ENCODE data around the gene CPEB4. TPM values are rescaled to one million over a fixed set of nuclear protein-coding genes. Genes with fewer than 3 reads are reported as not detected.
A peak's percentile ranks its signal among the peaks of the same experiment; 100 is the strongest.

CPEB4 gene
- total RNA-seq (10 to 100 TPM; 13.8 to 25.9 (median 14.9) TPM), total RNA-seq (24.9 to 48.3 (median 37.3) reads per million in 29 experiments)
- 26.6 TPM for total RNA-seq (2013)

- peak within 1 kb of the TSS; percentile 93 for H3K27ac ChIP-seq (ENCODE audit: low read length)
- CTCF ChIA-PET, result interaction anchor here in 1 of 2 donors (0.5 to 2.2 kb wide), 7 partner anchors 9 to 272 kb away, joined by 3 to 38 read pairs (median 4); partner anchors contain the start of gene BOD1
- H3K4me1 Mint-ChIP-seq, result peaks cover 76 to 85% (median 76%) of the 10 kb centered on the region in 3 donors
- peaks cover 7% of the 10 kb centered on the region for H3K36me3 Mint-ChIP-seq
- H3K9me3 Mint-ChIP-seq, result no peaks in the 10 kb centered on the region
- WGBS (ENCODE audit: insufficient coverage), result 4% methylated on average over 29 of the region's 55 CpGs
- H3K27me3 ChIP-seq (replicated peaks in 1 of 2; ENCODE audit: control insufficient read depth in 2 of 2, extremely low read depth in 1 of 2, insufficient read depth in 2 of 2, low read length in 1 of 2), result no peaks in the 10 kb centered on the region
- peaks cover 29 to 47% of the 10 kb centered on the region in 2 experiments for H3K4me1 ChIP-seq (ENCODE audit: control insufficient read depth in 1 of 2, extremely low read depth in 1 of 2, insufficient read depth in 2 of 2, low read length in 2 of 2)
- peak within 1 kb of the TSS; percentile 99 to 100 for H3K27ac Mint-ChIP-seq
- POLR2A ChIA-PET, result interaction anchor here in 1 of 2 donors (0.9 to 1.6 kb wide), 4 partner anchors 18 to 272 kb away, joined by 4 to 15 read pairs (median 10); partner anchors contain the start of gene BOD1
- peak within 1 kb of the TSS; percentile 81 to 90 for H3K4me3 ChIP-seq (ENCODE audit: control insufficient read depth in 1 of 2, extremely low read depth in 1 of 2, low read length in 1 of 2)
- ATAC-seq (replicated peaks in 1 of 4) (peak; percentile 93 to 98 (median 97)), DNase-seq (peak; percentile 88 to 99 (median 96))
- H3K27me3 Mint-ChIP-seq, result no peaks in the 10 kb centered on the region
- no peaks in the 10 kb centered on the region for H3K36me3 ChIP-seq (ENCODE audit: control insufficient read depth in 2 of 2, extremely low read depth in 1 of 2, insufficient read depth in 1 of 2, low read length in 1 of 2)
- H3K9me3 ChIP-seq, result no peaks in the 10 kb centered on the region
- H3K4me3 Mint-ChIP-seq, result peak within 1 kb of the TSS; percentile 87 to 99 (median 98)
Observed at GRCh38 chr5:173887610-173888472, at the start of gene CPEB4. TSS of gene CPEB4 (plus strand) at chr5:173888349. CDS start at chr5:173889734, 1,385 bp downstream.

GRCh38 chr5:173839117-173839713, 48.9 kb upstream of the CPEB4 start:
- H3K4me3 ChIP-seq (ENCODE audit: control insufficient read depth in 1 of 2, extremely low read depth in 1 of 2, low read length in 1 of 2), result no peak overlapping the region
- WGBS (ENCODE audit: insufficient coverage), result 50% methylated on average over 2 of the region's 5 CpGs
- Mint-ChIP-seq H3K4me1 (no peaks in the 10 kb centered on the region), H3K4me3 (no peak overlapping the region), H3K36me3 (no peaks in the 10 kb centered on the region), H3K9me3 (no peaks in the 10 kb centered on the region), H3K27me3 (peaks cover 0 to 4% of the 10 kb centered on the region in 2 donors), H3K27ac (no peak overlapping the region)
- DNase-seq, result no peak
- no peaks in the 10 kb centered on the region for H3K36me3 ChIP-seq (ENCODE audit: control insufficient read depth in 2 of 2, extremely low read depth in 1 of 2, insufficient read depth in 1 of 2, low read length in 1 of 2)
- H3K9me3 ChIP-seq, result no peaks in the 10 kb centered on the region
- ATAC-seq (replicated peaks in 1 of 4), result no peak
- ChIA-PET POLR2A (no interaction called here), CTCF (no interaction called here)
- peaks cover 0 to 3% of the 10 kb centered on the region in 2 experiments for H3K27me3 ChIP-seq (replicated peaks in 1 of 2; ENCODE audit: control insufficient read depth in 2 of 2, extremely low read depth in 1 of 2, insufficient read depth in 2 of 2, low read length in 1 of 2)
- no peak overlapping the region for H3K27ac ChIP-seq (ENCODE audit: low read length)
- H3K4me1 ChIP-seq (ENCODE audit: control insufficient read depth in 1 of 2, extremely low read depth in 1 of 2, insufficient read depth in 2 of 2, low read length in 2 of 2), result no peaks in the 10 kb centered on the region

- no peaks in the 10 kb centered on the region for H3K36me3 ChIP-seq (ENCODE audit: control insufficient read depth in 2 of 2, extremely low read depth in 1 of 2, insufficient read depth in 1 of 2, low read length in 1 of 2)
- H3K4me1 Mint-ChIP-seq, result no peaks in the 10 kb centered on the region
- ChIA-PET POLR2A (no interaction called here), CTCF (no interaction called here)
- 33% methylated on average over 1 of the region's 6 CpGs for WGBS (ENCODE audit: insufficient coverage)
- no peak overlapping the region for H3K27ac Mint-ChIP-seq
- H3K27ac ChIP-seq (ENCODE audit: low read length), result no peak overlapping the region
- no peak overlapping the region for H3K4me3 Mint-ChIP-seq
- no peak for ATAC-seq (replicated peaks in 1 of 4)
- H3K4me1 ChIP-seq (ENCODE audit: control insufficient read depth in 1 of 2, extremely low read depth in 1 of 2, insufficient read depth in 2 of 2, low read length in 2 of 2), result no peaks in the 10 kb centered on the region
- H3K27me3 Mint-ChIP-seq, result peaks cover 0 to 4% of the 10 kb centered on the region in 2 donors
- H3K9me3 ChIP-seq, result no peaks in the 10 kb centered on the region
- no peaks in the 10 kb centered on the region for H3K36me3 Mint-ChIP-seq
- H3K27me3 ChIP-seq (replicated peaks in 1 of 2; ENCODE audit: control insufficient read depth in 2 of 2, extremely low read depth in 1 of 2, insufficient read depth in 2 of 2, low read length in 1 of 2), result peaks cover 0 to 3% of the 10 kb centered on the region in 2 experiments
- H3K4me3 ChIP-seq (ENCODE audit: control insufficient read depth in 1 of 2, extremely low read depth in 1 of 2, low read length in 1 of 2), result no peak overlapping the region
- no peak for DNase-seq
- H3K9me3 Mint-ChIP-seq, result no peaks in the 10 kb centered on the region
Observed at GRCh38 chr5:173840111-173840983, 47.8 kb upstream of the CPEB4 start.

GRCh38 chr5:173841710-173842109, 46.4 kb upstream of the CPEB4 start:
- DNase-seq (no peak), ATAC-seq (replicated peaks in 1 of 4) (no peak)
- Mint-ChIP-seq H3K27ac (no peak overlapping the region), H3K9me3 (no peaks in the 10 kb centered on the region), H3K4me3 (no peak overlapping the region), H3K27me3 (no peaks in the 10 kb centered on the region), H3K36me3 (no peaks in the 10 kb centered on the region), H3K4me1 (no peaks in the 10 kb centered on the region)
- no peaks in the 10 kb centered on the region for H3K36me3 ChIP-seq (ENCODE audit: control insufficient read depth in 2 of 2, extremely low read depth in 1 of 2, insufficient read depth in 1 of 2, low read length in 1 of 2)
- CTCF ChIA-PET, result no interaction called here
- H3K4me1 ChIP-seq (ENCODE audit: control insufficient read depth in 1 of 2, extremely low read depth in 1 of 2, insufficient read depth in 2 of 2, low read length in 2 of 2), result no peaks in the 10 kb centered on the region
- no peak overlapping the region for H3K27ac ChIP-seq (ENCODE audit: low read length)
- WGBS (ENCODE audit: insufficient coverage), result no CpG with 5 or more reads among the region's 3 CpGs
- no peaks in the 10 kb centered on the region for H3K9me3 ChIP-seq
- no peak overlapping the region for H3K4me3 ChIP-seq (ENCODE audit: control insufficient read depth in 1 of 2, extremely low read depth in 1 of 2, low read length in 1 of 2)
- POLR2A ChIA-PET, result no interaction called here
- H3K27me3 ChIP-seq (replicated peaks in 1 of 2; ENCODE audit: control insufficient read depth in 2 of 2, extremely low read depth in 1 of 2, insufficient read depth in 2 of 2, low read length in 1 of 2), result peaks cover 0 to 3% of the 10 kb centered on the region in 2 experiments

DNA sequence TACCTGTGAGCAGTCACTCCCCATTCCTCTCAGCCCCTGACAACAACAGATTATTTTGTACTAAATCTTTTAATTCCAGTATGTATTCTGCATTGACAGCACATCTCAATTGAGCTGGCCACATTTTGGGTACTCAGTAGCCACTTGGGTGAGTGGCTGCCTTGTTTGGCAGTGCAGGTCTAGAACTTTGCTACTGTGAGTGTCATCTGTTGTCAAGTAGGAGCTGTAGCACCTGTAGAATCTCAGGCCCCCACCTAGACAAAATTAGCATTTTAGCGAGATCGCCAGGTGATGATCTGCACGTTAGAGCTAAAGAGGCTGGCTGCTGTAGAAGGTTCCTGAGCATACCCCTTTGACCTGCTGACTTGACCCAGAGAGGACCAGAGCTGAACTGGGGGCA, 44.4 kb upstream of the CPEB4 start:
- Mint-ChIP-seq H3K27me3 (no peaks in the 10 kb centered on the region), H3K4me3 (no peak overlapping the region), H3K36me3 (no peaks in the 10 kb centered on the region), H3K27ac (no peak overlapping the region), H3K9me3 (peaks cover 4 to 5% (median 5%) of the 10 kb centered on the region in 3 donors), H3K4me1 (no peaks in the 10 kb centered on the region)
- 50% methylated on average over 2 of the region's 3 CpGs for WGBS (ENCODE audit: insufficient coverage)
- ATAC-seq (replicated peaks in 1 of 4) (no peak), DNase-seq (no peak)
- Histone ChIP-seq H3K27ac (ENCODE audit: low read length) (no peak overlapping the region), H3K27me3 (replicated peaks in 1 of 2; ENCODE audit: control insufficient read depth in 2 of 2, extremely low read depth in 1 of 2, insufficient read depth in 2 of 2, low read length in 1 of 2) (peaks cover 0 to 3% of the 10 kb centered on the region in 2 experiments), H3K9me3 (no peaks in the 10 kb centered on the region), H3K4me1 (ENCODE audit: control insufficient read depth in 1 of 2, extremely low read depth in 1 of 2, insufficient read depth in 2 of 2, low read length in 2 of 2) (no peaks in the 10 kb centered on the region), H3K36me3 (ENCODE audit: control insufficient read depth in 2 of 2, extremely low read depth in 1 of 2, insufficient read depth in 1 of 2, low read length in 1 of 2) (no peaks in the 10 kb centered on the region), H3K4me3 (ENCODE audit: control insufficient read depth in 1 of 2, extremely low read depth in 1 of 2, low read length in 1 of 2) (no peak overlapping the region)
- ChIA-PET CTCF (interaction anchor here in 1 of 2 donors (0.7 kb wide), 1 partner anchor 111 kb away, joined by 5 read pairs; no protein-coding TSS in a partner anchor), POLR2A (no interaction called here)

- Mint-ChIP-seq H3K36me3 (no peaks in the 10 kb centered on the region), H3K27ac (no peak overlapping the region), H3K27me3 (no peaks in the 10 kb centered on the region), H3K4me1 (no peaks in the 10 kb centered on the region), H3K4me3 (no peak overlapping the region), H3K9me3 (peaks cover 5 to 9% (median 8%) of the 10 kb centered on the region in 3 donors)
- ATAC-seq (replicated peaks in 1 of 4) (no peak), DNase-seq (no peak)
- Histone ChIP-seq H3K27ac (ENCODE audit: low read length) (no peak overlapping the region), H3K36me3 (ENCODE audit: control insufficient read depth in 2 of 2, extremely low read depth in 1 of 2, insufficient read depth in 1 of 2, low read length in 1 of 2) (no peaks in the 10 kb centered on the region), H3K27me3 (replicated peaks in 1 of 2; ENCODE audit: control insufficient read depth in 2 of 2, extremely low read depth in 1 of 2, insufficient read depth in 2 of 2, low read length in 1 of 2) (peaks cover 0 to 3% of the 10 kb centered on the region in 2 experiments), H3K4me3 (ENCODE audit: control insufficient read depth in 1 of 2, extremely low read depth in 1 of 2, low read length in 1 of 2) (no peak overlapping the region), H3K9me3 (no peaks in the 10 kb centered on the region), H3K4me1 (ENCODE audit: control insufficient read depth in 1 of 2, extremely low read depth in 1 of 2, insufficient read depth in 2 of 2, low read length in 2 of 2) (no peaks in the 10 kb centered on the region)
- ChIA-PET CTCF (interaction anchor here in 1 of 2 donors (0.7 kb wide), 1 partner anchor 623 kb away, joined by 3 read pairs; no protein-coding TSS in a partner anchor), POLR2A (no interaction called here)
- WGBS (ENCODE audit: insufficient coverage), result 65% methylated on average over 4 of the region's 6 CpGs
Observed at GRCh38 chr5:173845321-173845720, 42.8 kb upstream of the CPEB4 start.
